C4-2B (cell line): ENCODE measurements around the gene PLXNA4.

ENCODE experiments used
- ZFX ChIP-seq: fragments of 450-650 bp; IDR thresholded peaks from 2 replicates; pipeline ENCODE4 v1.6.1; 2017
- TF ChIP-seq, protein P1 (sequence below): fragments of 450-650 bp; conservative IDR thresholded peaks from 2 replicates; pipeline ENCODE4 v1.5.1; 2017; ENCODE audit warnings: mild to moderate bottlenecking

DNA sequence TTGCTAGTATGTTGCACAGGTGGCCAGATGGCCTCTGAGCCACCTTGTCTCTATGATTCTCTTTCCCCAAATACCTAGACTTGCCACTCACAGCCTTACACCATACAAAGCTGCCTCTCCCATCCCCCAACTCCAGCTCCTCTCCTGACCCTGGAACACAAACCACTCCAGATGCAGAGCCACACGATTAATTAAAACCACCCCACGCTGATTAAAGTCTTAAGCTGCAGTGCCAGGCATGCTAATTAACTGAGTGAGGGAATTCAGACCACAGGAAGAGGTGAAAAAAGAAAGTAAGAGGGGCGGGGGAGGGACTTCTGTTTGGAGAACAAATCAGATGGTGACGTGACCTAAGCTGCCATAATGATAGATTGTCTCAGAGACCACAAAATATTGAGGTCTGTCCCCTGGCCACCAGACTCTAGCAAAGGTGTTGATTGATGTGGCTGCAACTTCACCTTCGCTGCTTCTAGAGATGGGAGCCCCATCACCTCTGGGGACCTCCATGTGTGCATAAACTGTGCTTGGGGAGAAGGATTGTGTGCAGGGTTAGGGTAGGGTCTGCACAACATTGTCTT, 331.3 kb downstream of the PLXNA4 start:
- TF ChIP-seq, protein P1, sequence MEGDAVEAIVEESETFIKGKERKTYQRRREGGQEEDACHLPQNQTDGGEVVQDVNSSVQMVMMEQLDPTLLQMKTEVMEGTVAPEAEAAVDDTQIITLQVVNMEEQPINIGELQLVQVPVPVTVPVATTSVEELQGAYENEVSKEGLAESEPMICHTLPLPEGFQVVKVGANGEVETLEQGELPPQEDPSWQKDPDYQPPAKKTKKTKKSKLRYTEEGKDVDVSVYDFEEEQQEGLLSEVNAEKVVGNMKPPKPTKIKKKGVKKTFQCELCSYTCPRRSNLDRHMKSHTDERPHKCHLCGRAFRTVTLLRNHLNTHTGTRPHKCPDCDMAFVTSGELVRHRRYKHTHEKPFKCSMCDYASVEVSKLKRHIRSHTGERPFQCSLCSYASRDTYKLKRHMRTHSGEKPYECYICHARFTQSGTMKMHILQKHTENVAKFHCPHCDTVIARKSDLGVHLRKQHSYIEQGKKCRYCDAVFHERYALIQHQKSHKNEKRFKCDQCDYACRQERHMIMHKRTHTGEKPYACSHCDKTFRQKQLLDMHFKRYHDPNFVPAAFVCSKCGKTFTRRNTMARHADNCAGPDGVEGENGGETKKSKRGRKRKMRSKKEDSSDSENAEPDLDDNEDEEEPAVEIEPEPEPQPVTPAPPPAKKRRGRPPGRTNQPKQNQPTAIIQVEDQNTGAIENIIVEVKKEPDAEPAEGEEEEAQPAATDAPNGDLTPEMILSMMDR, result no peak
- TF ChIP-seq ZFX, result no peak
